GM12878 (cell line): ENCODE results near the gene RORB. TPM values are rescaled to one million over a fixed set of nuclear protein-coding genes. Genes with fewer than 3 reads are reported as not detected.

ENCODE experiments used
- BCL11A ChIP-seq: IDR thresholded peaks from 2 replicates; pipeline ENCODE4 v1.6.1; 2011; ENCODE audit warnings: low read depth, low read length
- MXI1 ChIP-seq: fragments of 150-350 bp; IDR thresholded peaks from 2 replicates; pipeline ENCODE4 v1.6.1; 2011; ENCODE audit warnings: low read depth, mild to moderate bottlenecking, inconsistent platforms, low read length, improper control_type of control experiment
- NBN ChIP-seq: fragments of 450-650 bp; IDR thresholded peaks from 2 replicates; pipeline ENCODE4 v1.6.1; 2016
- NR2C1 ChIP-seq: fragments of 450-650 bp; IDR thresholded peaks from 2 replicates; pipeline ENCODE4 v1.6.1; 2017; ENCODE audit warnings: antibody characterized with exemption, mild to moderate bottlenecking, moderate library complexity
- polyA plus RNA-seq, 11 experiments: library from polyadenylated mRNA; depleted of rRNA in 4 of 11; unstranded in 6 of 11; stranded (reverse) in 5 of 11; fragments of >200 nt; fragmentation: Nextera tagmentation in 4 of 11; fragmentation: Illumina TruSeq in 1 of 11; extraction: Ambion mirVana in 4 of 11; extraction: Trizol in 1 of 11; gene quantifications; 1 replicate in 1 of 11; 2 replicates in 10 of 11; pipeline versions ENCODE4 v1.2.1 to v1.2.3, GENCODE V29; 2011 to 2016; ENCODE audit warnings: inconsistent platforms in 2 of 11, missing spikeins in 2 of 11, low read depth in 1 of 11
- total RNA-seq, 4 experiments: library from RNA; depleted of rRNA in 3 of 4; stranded (reverse); fragments of >200 nt in 3 of 4; fragmentation: Illumina TruSeq in 1 of 4; extraction: Trizol in 1 of 4; gene quantifications; 2 replicates each; pipeline versions ENCODE4 v1.2.1 to v1.2.3, GENCODE V29; 2013 to 2021
- TF ChIP-seq, protein P1 (sequence below): IDR thresholded peaks from 2 replicates; pipeline ENCODE4 v1.6.1; 2012; ENCODE audit warnings: low read depth, low read length, improper control_type of control experiment
- TF ChIP-seq, protein P2 (sequence below): fragments of 450-650 bp; IDR thresholded peaks from 2 replicates; pipeline ENCODE4 v1.6.1; 2017; ENCODE audit warnings: low read depth, mild to moderate bottlenecking, moderate library complexity
- TF ChIP-seq, protein P3 (sequence below): fragments of 450-650 bp; IDR thresholded peaks from 2 replicates; pipeline ENCODE4 v1.6.1; 2016; ENCODE audit warnings: mild to moderate bottlenecking, moderate library complexity, borderline replicate concordance

The RORB gene
- total and polyA plus RNA-seq, 10 of the 15 experiments (the other 5 are each of a cell fraction or from before 2014, with no cell fraction given) = under 0.01 to 0.01 TPM; not detected in 8

DNA sequence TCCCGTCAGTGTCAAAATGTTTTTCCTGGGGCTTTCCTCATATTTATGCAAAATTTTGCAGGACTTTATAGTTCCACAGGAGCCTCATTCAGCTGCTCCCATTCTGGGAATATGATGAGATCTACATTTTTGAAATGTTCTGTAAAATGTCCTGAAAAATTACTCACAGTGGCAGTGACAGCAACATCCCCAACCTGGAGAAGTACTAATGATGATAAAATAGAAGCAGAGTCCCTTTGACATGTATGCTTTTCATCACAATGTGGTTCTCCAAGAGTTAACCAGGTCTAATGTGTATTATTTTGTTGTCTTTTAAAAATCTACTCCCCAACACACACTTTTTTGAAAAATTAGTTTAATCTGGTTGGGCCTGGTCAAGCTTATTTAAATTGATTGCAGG, 36.1 kb downstream of the RORB start (continued):
- TF ChIP-seq, protein P1, sequence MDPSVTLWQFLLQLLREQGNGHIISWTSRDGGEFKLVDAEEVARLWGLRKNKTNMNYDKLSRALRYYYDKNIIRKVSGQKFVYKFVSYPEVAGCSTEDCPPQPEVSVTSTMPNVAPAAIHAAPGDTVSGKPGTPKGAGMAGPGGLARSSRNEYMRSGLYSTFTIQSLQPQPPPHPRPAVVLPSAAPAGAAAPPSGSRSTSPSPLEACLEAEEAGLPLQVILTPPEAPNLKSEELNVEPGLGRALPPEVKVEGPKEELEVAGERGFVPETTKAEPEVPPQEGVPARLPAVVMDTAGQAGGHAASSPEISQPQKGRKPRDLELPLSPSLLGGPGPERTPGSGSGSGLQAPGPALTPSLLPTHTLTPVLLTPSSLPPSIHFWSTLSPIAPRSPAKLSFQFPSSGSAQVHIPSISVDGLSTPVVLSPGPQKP = no peak
- TF ChIP-seq NBN (no peak), BCL11A (no peak), MXI1 (no peak), NR2C1 (no peak)
- TF ChIP-seq, protein P2, sequence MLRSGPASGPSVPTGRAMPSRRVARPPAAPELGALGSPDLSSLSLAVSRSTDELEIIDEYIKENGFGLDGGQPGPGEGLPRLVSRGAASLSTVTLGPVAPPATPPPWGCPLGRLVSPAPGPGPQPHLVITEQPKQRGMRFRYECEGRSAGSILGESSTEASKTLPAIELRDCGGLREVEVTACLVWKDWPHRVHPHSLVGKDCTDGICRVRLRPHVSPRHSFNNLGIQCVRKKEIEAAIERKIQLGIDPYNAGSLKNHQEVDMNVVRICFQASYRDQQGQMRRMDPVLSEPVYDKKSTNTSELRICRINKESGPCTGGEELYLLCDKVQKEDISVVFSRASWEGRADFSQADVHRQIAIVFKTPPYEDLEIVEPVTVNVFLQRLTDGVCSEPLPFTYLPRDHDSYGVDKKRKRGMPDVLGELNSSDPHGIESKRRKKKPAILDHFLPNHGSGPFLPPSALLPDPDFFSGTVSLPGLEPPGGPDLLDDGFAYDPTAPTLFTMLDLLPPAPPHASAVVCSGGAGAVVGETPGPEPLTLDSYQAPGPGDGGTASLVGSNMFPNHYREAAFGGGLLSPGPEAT = no peak
- TF ChIP-seq, protein P3, sequence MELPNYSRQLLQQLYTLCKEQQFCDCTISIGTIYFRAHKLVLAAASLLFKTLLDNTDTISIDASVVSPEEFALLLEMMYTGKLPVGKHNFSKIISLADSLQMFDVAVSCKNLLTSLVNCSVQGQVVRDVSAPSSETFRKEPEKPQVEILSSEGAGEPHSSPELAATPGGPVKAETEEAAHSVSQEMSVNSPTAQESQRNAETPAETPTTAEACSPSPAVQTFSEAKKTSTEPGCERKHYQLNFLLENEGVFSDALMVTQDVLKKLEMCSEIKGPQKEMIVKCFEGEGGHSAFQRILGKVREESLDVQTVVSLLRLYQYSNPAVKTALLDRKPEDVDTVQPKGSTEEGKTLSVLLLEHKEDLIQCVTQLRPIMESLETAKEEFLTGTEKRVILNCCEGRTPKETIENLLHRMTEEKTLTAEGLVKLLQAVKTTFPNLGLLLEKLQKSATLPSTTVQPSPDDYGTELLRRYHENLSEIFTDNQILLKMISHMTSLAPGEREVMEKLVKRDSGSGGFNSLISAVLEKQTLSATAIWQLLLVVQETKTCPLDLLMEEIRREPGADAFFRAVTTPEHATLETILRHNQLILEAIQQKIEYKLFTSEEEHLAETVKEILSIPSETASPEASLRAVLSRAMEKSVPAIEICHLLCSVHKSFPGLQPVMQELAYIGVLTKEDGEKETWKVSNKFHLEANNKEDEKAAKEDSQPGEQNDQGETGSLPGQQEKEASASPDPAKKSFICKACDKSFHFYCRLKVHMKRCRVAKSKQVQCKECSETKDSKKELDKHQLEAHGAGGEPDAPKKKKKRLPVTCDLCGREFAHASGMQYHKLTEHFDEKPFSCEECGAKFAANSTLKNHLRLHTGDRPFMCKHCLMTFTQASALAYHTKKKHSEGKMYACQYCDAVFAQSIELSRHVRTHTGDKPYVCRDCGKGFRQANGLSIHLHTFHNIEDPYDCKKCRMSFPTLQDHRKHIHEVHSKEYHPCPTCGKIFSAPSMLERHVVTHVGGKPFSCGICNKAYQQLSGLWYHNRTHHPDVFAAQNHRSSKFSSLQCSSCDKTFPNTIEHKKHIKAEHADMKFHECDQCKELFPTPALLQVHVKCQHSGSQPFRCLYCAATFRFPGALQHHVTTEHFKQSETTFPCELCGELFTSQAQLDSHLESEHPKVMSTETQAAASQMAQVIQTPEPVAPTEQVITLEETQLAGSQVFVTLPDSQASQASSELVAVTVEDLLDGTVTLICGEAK = no peak
